Ascending aorta (tissue), 2 donors: ENCODE data around the gene SLFN5. TPM values are rescaled to one million over a fixed set of nuclear protein-coding genes. Genes with fewer than 3 reads are reported as not detected.

Experiments used
- DNase-seq, 2 donors: peaks; one replicate each; pipeline ENCODE4 v3.0.0-alpha.2; 2019; ENCODE audit warnings: low spot score in 2 of 2
- H3K27ac ChIP-seq, 2 donors: fragments of 200-600 bp; sonication (generic); one replicate each; pipeline ENCODE4 v1.5.1; 2016 to 2017; ENCODE audit warnings: mild to moderate bottlenecking in 1 of 2
- H3K27me3 ChIP-seq: fragments of 200-600 bp; sonication (generic); one replicate; pipeline ENCODE4 v1.5.1; 2017
- H3K36me3 ChIP-seq, 2 donors: fragments of 200-600 bp; sonication (generic); one replicate each; pipeline ENCODE4 v1.5.1; 2016
- H3K4me1 ChIP-seq, 2 donors: fragments of 200-600 bp; sonication (generic); one replicate each; pipeline ENCODE4 v1.5.1; 2016 to 2017; ENCODE audit warnings: mild to moderate bottlenecking in 1 of 2
- H3K4me3 ChIP-seq, 2 donors: fragments of 200-600 bp; sonication (generic); one replicate each; pipeline ENCODE4 v1.5.1; 2016 to 2017; ENCODE audit warnings: mild to moderate bottlenecking in 1 of 2
- H3K9me3 ChIP-seq, 2 donors: fragments of 200-600 bp; sonication (generic); one replicate each; pipeline ENCODE4 v1.5.1; 2016
- intact Hi-C: fragments of 100-400 bp; cut with DNase I; formaldehyde crosslinking; loops from one replicate; pipeline ENCODE4 v1.15.1; 2023
- total RNA-seq: library from RNA; depleted of rRNA; stranded (reverse); fragments of >200 nt; gene quantifications from one replicate; pipeline ENCODE4 v1.1.0, GENCODE V29; 2016
- TF ChIP-seq, protein P1 (sequence below), 3 experiments: fragments of 200-600 bp in 2 of 3; fragments of 450-650 bp in 1 of 3; sonication (generic) in 2 of 3; IDR thresholded peaks; one replicate each; pipeline ENCODE4 v1.5.1; 2016 to 2019; ENCODE audit warnings: antibody characterized with exemption in 3 of 3, mild to moderate bottlenecking in 1 of 3, moderate library complexity in 1 of 3

SLFN5 gene
- total RNA-seq, 1 donor from 2014 or later, result 13.0 TPM

GRCh38 chr17:35254107-35254773 lies 11.4 kb downstream of the SLFN5 start:
- H3K9me3 ChIP-seq, result no peaks in the 10 kb centered on the region
- intact Hi-C loops, result loop anchor here (1.0 kb wide), 1 partner anchor 11 kb away; the partner anchor contains the start of gene SLFN5
- TF ChIP-seq, protein P1, sequence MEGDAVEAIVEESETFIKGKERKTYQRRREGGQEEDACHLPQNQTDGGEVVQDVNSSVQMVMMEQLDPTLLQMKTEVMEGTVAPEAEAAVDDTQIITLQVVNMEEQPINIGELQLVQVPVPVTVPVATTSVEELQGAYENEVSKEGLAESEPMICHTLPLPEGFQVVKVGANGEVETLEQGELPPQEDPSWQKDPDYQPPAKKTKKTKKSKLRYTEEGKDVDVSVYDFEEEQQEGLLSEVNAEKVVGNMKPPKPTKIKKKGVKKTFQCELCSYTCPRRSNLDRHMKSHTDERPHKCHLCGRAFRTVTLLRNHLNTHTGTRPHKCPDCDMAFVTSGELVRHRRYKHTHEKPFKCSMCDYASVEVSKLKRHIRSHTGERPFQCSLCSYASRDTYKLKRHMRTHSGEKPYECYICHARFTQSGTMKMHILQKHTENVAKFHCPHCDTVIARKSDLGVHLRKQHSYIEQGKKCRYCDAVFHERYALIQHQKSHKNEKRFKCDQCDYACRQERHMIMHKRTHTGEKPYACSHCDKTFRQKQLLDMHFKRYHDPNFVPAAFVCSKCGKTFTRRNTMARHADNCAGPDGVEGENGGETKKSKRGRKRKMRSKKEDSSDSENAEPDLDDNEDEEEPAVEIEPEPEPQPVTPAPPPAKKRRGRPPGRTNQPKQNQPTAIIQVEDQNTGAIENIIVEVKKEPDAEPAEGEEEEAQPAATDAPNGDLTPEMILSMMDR (IDR thresholded peaks at IDR 0.05), result no peak
- peaks cover 4 to 8% of the 10 kb centered on the region in 2 donors for H3K36me3 ChIP-seq
- H3K4me1 ChIP-seq, result peaks cover 3 to 13% of the 10 kb centered on the region in 2 donors
- peak; percentile 14 to 92 for DNase-seq
- H3K27ac ChIP-seq, result peak overlapping the region; percentile 75 to 76
- H3K27me3 ChIP-seq, result no peaks in the 10 kb centered on the region
- no peak overlapping the region for H3K4me3 ChIP-seq

- no peaks in the 10 kb centered on the region for H3K9me3 ChIP-seq
- H3K27me3 ChIP-seq, result no peaks in the 10 kb centered on the region
- peaks cover 8 to 17% of the 10 kb centered on the region in 2 donors for H3K36me3 ChIP-seq
- TF ChIP-seq, protein P1 (IDR thresholded peaks at IDR 0.05), result no peak
- no peak for DNase-seq
- peak overlapping the region in 1 of 2 donors; percentile 75 for H3K27ac ChIP-seq
- H3K4me1 ChIP-seq, result peaks cover 3 to 13% of the 10 kb centered on the region in 2 donors
- H3K4me3 ChIP-seq, result no peak overlapping the region
- intact Hi-C loops, result no loop called here
Observed at GRCh38 chr17:35255316-35255715, 12.4 kb downstream of the SLFN5 start.

DNA sequence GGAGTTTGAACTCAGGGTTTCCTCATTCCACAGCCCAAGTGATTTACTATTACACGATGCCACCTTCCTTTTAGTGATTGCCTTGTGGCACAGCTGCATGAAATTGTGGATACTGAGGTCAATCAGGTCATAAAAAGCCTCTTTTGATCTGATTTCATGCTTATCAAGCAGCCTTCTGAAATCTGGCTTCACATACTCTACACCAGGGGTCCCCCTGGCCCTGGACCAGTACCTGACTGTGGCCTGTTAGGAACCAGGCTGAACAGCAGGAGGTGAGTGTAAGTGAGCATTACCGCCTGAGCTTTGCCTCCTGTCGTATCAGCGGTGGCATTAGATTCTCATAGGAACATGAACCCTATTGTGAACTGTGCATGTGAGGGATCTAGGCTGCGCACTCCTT lies 13.8 kb downstream of the SLFN5 start:
- no peak for DNase-seq
- peaks cover 14 to 28% of the 10 kb centered on the region in 2 donors for H3K36me3 ChIP-seq
- no peak overlapping the region for H3K4me3 ChIP-seq
- H3K9me3 ChIP-seq, result no peaks in the 10 kb centered on the region
- TF ChIP-seq, protein P1 (IDR thresholded peaks at IDR 0.05), result no peak
- no peaks in the 10 kb centered on the region for H3K27me3 ChIP-seq
- H3K27ac ChIP-seq, result no peak overlapping the region
- H3K4me1 ChIP-seq, result peaks cover 3 to 13% of the 10 kb centered on the region in 2 donors
- intact Hi-C loops, result no loop called here

DNA sequence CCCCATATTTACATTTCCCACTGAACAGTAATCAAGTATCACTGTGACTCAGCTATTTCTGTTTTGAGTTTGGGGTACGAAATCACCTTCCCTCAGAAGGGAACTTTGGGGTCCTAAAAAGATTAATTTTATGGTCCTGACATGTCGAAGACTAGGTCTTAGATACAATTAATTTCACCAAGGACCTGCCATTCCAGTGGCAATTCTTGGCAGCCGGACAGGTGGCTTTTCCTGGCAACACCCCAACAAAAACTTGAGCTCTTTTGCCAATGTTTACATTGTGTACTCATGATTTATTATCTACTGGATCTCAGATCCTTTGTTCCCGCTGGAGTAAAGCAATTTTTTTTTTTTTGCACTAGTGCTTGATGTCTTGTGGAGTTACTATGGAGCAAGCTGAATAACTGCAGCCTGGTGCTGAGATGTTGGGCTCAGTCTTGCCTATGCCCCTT lies 14.4 kb downstream of the SLFN5 start:
- Histone ChIP-seq H3K27me3 (no peaks in the 10 kb centered on the region), H3K9me3 (no peaks in the 10 kb centered on the region), H3K4me3 (no peak overlapping the region), H3K36me3 (peaks cover 21 to 34% of the 10 kb centered on the region in 2 donors), H3K27ac (no peak overlapping the region), H3K4me1 (peaks cover 3 to 13% of the 10 kb centered on the region in 2 donors)
- TF ChIP-seq, protein P1 (IDR thresholded peaks at IDR 0.05), result no peak
- intact Hi-C loops, result no loop called here
- DNase-seq, result no peak

DNA sequence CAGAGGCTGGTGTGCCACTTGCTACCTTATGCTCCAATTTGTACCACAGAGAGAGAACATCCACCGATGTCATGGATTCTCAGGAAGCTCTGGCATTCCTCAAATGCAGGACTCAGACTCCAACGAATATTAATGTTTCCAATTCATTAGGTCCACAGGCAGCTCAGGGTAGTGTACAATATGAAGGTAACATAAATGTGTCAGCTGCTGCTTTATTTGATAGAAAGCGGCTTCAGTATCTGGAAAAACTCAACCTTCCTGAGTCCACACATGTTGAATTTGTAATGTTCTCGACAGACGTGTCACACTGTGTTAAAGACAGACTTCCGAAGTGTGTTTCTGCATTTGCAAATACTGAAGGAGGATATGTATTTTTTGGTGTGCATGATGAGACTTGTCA lies 16.1 kb downstream of the SLFN5 start:
- no peak for DNase-seq
- Histone ChIP-seq H3K9me3 (no peaks in the 10 kb centered on the region), H3K4me3 (no peak overlapping the region), H3K27me3 (no peaks in the 10 kb centered on the region), H3K27ac (no peak overlapping the region), H3K4me1 (peaks cover 3 to 10% of the 10 kb centered on the region in 2 donors), H3K36me3 (peaks cover 33 to 48% of the 10 kb centered on the region in 2 donors)
- intact Hi-C loops, result no loop called here
- TF ChIP-seq, protein P1 (IDR thresholded peaks at IDR 0.05), result no peak
